ENCODE measurements around the gene BRD7.

DNA sequence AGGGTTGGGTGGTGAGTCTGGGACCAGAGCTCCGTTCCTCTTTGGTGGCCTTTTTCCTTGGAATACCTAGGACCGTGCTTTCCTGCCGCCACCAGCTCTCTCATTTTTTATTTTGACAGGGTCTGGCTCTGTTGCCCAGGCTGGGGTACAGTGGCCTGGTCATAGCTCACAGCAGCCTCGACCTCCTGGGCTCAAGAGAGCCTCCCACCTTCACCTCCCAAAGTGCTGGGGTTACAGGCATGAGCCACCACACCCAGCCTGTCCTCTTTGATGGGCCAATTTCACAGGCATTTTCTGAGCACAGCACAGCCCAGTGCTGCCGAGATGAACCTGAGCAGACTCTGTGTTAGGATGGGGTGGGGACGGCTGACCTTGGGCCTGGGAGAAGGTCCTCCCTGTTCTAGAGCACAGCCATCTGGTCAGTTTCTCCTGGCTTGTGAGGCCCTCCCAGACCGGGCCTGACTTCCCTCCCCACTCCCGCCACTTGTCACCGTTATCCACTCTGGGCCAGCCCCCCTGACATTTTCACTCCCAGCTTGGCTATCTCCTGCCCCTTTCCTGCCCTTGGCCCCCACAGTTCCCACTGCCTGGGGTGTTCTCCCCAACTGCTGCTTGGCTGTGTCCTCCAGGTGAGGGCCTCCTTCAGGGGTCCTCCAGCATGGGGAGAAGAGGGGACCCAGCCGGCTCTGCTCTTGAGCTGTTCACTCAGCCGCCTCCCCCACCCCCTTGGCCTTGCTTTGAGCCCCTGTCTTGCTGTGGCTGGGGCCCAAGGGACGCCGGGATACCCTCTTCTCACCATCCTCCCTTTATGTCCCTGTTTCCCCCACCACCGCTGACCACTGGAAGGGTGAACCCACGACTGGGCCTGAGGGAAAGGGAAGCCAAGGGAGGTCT, 97.4 kb downstream of the BRD7 start:
- TF ChIP-seq, protein P1, sequence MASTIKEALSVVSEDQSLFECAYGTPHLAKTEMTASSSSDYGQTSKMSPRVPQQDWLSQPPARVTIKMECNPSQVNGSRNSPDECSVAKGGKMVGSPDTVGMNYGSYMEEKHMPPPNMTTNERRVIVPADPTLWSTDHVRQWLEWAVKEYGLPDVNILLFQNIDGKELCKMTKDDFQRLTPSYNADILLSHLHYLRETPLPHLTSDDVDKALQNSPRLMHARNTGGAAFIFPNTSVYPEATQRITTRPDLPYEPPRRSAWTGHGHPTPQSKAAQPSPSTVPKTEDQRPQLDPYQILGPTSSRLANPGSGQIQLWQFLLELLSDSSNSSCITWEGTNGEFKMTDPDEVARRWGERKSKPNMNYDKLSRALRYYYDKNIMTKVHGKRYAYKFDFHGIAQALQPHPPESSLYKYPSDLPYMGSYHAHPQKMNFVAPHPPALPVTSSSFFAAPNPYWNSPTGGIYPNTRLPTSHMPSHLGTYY (CRISPR knock-in tag; IDR thresholded peaks at IDR 0.05): no peak
- TF ChIP-seq, protein P2, sequence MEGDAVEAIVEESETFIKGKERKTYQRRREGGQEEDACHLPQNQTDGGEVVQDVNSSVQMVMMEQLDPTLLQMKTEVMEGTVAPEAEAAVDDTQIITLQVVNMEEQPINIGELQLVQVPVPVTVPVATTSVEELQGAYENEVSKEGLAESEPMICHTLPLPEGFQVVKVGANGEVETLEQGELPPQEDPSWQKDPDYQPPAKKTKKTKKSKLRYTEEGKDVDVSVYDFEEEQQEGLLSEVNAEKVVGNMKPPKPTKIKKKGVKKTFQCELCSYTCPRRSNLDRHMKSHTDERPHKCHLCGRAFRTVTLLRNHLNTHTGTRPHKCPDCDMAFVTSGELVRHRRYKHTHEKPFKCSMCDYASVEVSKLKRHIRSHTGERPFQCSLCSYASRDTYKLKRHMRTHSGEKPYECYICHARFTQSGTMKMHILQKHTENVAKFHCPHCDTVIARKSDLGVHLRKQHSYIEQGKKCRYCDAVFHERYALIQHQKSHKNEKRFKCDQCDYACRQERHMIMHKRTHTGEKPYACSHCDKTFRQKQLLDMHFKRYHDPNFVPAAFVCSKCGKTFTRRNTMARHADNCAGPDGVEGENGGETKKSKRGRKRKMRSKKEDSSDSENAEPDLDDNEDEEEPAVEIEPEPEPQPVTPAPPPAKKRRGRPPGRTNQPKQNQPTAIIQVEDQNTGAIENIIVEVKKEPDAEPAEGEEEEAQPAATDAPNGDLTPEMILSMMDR (IDR thresholded peaks at IDR 0.05): no peak
- no peak for TF ChIP-seq SMAD4 (CRISPR knock-in tag; IDR thresholded peaks at IDR 0.05)
- TF ChIP-seq, protein P3, sequence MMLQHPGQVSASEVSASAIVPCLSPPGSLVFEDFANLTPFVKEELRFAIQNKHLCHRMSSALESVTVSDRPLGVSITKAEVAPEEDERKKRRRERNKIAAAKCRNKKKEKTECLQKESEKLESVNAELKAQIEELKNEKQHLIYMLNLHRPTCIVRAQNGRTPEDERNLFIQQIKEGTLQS (CRISPR knock-in tag; conservative IDR thresholded peaks at IDR 0.05): no peak
- TF ChIP-seq SP1 (CRISPR knock-in tag; conservative IDR thresholded peaks at IDR 0.05): no peak
- TF ChIP-seq, protein P4, sequence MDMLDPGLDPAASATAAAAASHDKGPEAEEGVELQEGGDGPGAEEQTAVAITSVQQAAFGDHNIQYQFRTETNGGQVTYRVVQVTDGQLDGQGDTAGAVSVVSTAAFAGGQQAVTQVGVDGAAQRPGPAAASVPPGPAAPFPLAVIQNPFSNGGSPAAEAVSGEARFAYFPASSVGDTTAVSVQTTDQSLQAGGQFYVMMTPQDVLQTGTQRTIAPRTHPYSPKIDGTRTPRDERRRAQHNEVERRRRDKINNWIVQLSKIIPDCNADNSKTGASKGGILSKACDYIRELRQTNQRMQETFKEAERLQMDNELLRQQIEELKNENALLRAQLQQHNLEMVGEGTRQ (CRISPR knock-in tag; IDR thresholded peaks at IDR 0.05): no peak
- TF ChIP-seq NR3C1 (CRISPR knock-in tag; conservative IDR thresholded peaks at IDR 0.05; ENCODE audit: low read depth): no peak
- TF ChIP-seq, protein P5, sequence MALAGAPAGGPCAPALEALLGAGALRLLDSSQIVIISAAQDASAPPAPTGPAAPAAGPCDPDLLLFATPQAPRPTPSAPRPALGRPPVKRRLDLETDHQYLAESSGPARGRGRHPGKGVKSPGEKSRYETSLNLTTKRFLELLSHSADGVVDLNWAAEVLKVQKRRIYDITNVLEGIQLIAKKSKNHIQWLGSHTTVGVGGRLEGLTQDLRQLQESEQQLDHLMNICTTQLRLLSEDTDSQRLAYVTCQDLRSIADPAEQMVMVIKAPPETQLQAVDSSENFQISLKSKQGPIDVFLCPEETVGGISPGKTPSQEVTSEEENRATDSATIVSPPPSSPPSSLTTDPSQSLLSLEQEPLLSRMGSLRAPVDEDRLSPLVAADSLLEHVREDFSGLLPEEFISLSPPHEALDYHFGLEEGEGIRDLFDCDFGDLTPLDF (CRISPR knock-in tag; IDR thresholded peaks at IDR 0.05): no peak
- TF ChIP-seq ZNF121 (CRISPR knock-in tag; IDR thresholded peaks at IDR 0.05): no peak
- no peak for TF ChIP-seq CREM (CRISPR knock-in tag; IDR thresholded peaks at IDR 0.05)
- TF ChIP-seq, protein P6, sequence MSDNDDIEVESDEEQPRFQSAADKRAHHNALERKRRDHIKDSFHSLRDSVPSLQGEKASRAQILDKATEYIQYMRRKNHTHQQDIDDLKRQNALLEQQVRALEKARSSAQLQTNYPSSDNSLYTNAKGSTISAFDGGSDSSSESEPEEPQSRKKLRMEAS (CRISPR knock-in tag; IDR thresholded peaks at IDR 0.05): no peak
- no peak for TF ChIP-seq MYBL2 (CRISPR knock-in tag; IDR thresholded peaks at IDR 0.05)
- no peak for TF ChIP-seq FOXP1 (CRISPR knock-in tag; IDR thresholded peaks at IDR 0.05; ENCODE audit: borderline replicate concordance)
- TF ChIP-seq GABPB1 (CRISPR knock-in tag; IDR thresholded peaks at IDR 0.05): no peak
